ENCODE results near the gene KIAA0513. TPM values are rescaled to one million over a fixed set of nuclear protein-coding genes. Genes with fewer than 3 reads are reported as not detected.
A peak's percentile ranks its signal among the peaks of the same experiment; 100 is the strongest.

Gene KIAA0513
- total and polyA plus RNA-seq, 2 of the 13 experiments (the other 11 are each of a cell fraction or from before 2014, with no cell fraction given), result 1.8 TPM

DNA sequence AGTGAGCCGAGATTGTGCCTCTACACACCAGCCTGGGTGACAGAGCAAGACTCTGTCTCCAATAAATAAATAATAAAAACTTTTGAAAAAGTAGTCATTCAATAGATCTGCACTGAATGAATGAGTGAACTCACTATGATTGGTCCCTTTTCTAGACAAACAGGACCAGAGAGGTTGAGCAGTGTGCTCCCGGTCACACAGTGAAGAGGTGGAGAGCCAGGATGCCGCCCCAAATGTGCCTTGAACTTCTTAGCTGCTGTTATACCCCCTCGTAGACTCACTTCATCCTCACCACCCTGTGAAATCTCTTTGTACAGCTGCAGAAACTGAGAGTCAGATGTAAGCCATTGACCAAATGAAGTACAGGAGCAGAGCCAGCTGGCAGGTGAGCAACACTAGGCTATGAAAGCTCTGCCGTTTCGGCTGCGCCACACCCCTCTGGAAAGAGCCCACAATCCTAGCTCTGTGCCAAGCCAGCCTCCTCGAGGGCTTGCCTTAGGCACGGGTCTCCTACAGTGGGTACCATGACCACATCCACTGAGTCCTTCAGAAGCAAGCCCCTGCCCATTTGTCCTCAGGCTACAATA, 7.8 kb upstream of the KIAA0513 start:
- no peak for FAIRE-seq
- POLR2A ChIA-PET, result interaction anchor here (1.6 kb wide), 1 partner anchor 9 kb away, joined by 11 read pairs; the partner anchor contains the start of gene ZDHHC7

DNA sequence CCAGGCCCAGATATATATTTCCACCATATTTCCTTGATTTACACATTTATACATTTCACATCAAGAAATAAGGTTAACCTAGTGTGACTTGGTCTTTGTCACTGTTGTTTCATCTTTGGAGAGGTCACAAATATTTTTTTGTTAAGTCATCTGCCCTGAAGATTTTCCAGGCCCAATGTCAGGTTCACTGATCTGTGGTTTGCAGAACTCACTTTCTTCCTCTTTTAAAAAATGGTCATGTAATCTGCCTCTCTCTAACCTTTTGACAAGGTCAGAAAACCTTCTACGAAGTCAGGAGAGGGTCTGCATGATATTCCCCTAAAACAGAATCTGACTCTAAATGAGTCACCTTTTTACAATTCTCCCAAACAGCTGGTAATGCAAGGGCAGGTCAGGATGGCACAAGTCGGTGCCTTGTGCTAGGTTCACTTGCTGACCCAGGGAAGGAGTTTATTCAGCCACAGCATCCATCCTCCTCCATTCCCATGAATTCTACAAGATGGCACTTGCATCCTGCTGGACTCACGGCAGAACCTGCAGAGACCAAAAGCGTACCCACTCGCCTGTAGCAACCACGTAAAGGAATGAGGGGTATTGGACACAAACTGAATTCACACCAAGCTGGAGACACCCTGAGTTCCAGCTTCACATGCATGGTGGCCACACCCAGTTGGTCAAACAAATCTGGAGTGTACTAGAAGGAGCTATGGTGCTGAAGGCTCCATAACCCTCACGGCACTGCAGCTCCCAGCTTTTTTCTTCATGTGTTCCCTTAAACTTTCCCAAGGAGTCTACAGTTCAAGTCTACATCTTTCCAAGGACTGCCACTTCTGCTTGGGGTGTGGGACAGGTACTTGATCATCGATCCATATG, 1.6 kb upstream of the KIAA0513 start:
- H3K9me3 ChIP-seq (ENCODE audit: low read length), result no peaks in the 10 kb centered on the region
- H3K4me3 ChIP-seq (replicated peaks in 1 of 3; ENCODE audit: insufficient read depth in 1 of 3, low read depth in 2 of 3, low read length in 3 of 3), result no peak overlapping the region
- no peak for ATAC-seq
- intact Hi-C loops (cut with micrococcal nuclease; ENCODE audit: unreplicated experiment), result loop anchor here (2.0 kb wide), 1 partner anchor 61 kb away; no protein-coding TSS in a partner anchor
- H3K79me2 ChIP-seq (ENCODE audit: insufficient read depth, low read length), result no peaks in the 10 kb centered on the region
- no peak for FAIRE-seq
- H3K4me2 ChIP-seq (ENCODE audit: low read depth, low read length), result peak overlapping the region; percentile 92; the same call in 1 of the 2 replicates
- H3K4me1 ChIP-seq (ENCODE audit: insufficient read depth, low read length), result peaks cover 41% of the 10 kb centered on the region
- no peak overlapping the region for H2AFZ ChIP-seq (ENCODE audit: low read length)
- ChIA-PET POLR2A (interaction anchor here (3.4 kb wide), 1 partner anchor 14 kb away, joined by 28 read pairs; the partner anchor contains the start of gene ZDHHC7), CTCF (ENCODE audit: low intra/inter-chr PET ratio, low total read pairs) (no interaction called here)
- no peaks in the 10 kb centered on the region for H3K36me3 ChIP-seq (replicated peaks in 1 of 2; ENCODE audit: control insufficient read depth in 1 of 2, insufficient read depth in 2 of 2, low read length in 2 of 2)
- no peak overlapping the region for H3K9ac ChIP-seq (ENCODE audit: insufficient read depth, low read depth, low read length)
- peaks cover 3 to 22% of the 10 kb centered on the region in 2 experiments; a peak in 4 of 5 replicates for H3K27me3 ChIP-seq (ENCODE audit: control insufficient read depth in 1 of 2, insufficient read depth in 2 of 2, low read length in 2 of 2)
- no peaks in the 10 kb centered on the region for H4K20me1 ChIP-seq (ENCODE audit: insufficient read depth, low read length)
- TF ChIP-seq ZNF496 (CRISPR knock-in tag; IDR thresholded peaks at IDR 0.05; ENCODE audit: insufficient replicate concordance) (no peak), SCMH1 (CRISPR knock-in tag; IDR thresholded peaks at IDR 0.05; ENCODE audit: borderline replicate concordance) (no peak), ZNF782 (CRISPR knock-in tag; IDR thresholded peaks at IDR 0.05; ENCODE audit: borderline replicate concordance) (no peak), RNF2 (conservative IDR thresholded peaks at IDR 0.05; ENCODE audit: low read depth) (no peak), ZNF232 (CRISPR knock-in tag; IDR thresholded peaks at IDR 0.05; ENCODE audit: borderline replicate concordance) (no peak)
- TF ChIP-seq, protein P1, sequence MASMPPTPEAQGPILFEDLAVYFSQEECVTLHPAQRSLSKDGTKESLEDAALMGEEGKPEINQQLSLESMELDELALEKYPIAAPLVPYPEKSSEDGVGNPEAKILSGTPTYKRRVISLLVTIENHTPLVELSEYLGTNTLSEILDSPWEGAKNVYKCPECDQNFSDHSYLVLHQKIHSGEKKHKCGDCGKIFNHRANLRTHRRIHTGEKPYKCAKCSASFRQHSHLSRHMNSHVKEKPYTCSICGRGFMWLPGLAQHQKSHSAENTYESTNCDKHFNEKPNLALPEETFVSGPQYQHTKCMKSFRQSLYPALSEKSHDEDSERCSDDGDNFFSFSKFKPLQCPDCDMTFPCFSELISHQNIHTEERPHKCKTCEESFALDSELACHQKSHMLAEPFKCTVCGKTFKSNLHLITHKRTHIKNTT (CRISPR knock-in tag; IDR thresholded peaks at IDR 0.05), result no peak
- TF ChIP-seq, protein P2, sequence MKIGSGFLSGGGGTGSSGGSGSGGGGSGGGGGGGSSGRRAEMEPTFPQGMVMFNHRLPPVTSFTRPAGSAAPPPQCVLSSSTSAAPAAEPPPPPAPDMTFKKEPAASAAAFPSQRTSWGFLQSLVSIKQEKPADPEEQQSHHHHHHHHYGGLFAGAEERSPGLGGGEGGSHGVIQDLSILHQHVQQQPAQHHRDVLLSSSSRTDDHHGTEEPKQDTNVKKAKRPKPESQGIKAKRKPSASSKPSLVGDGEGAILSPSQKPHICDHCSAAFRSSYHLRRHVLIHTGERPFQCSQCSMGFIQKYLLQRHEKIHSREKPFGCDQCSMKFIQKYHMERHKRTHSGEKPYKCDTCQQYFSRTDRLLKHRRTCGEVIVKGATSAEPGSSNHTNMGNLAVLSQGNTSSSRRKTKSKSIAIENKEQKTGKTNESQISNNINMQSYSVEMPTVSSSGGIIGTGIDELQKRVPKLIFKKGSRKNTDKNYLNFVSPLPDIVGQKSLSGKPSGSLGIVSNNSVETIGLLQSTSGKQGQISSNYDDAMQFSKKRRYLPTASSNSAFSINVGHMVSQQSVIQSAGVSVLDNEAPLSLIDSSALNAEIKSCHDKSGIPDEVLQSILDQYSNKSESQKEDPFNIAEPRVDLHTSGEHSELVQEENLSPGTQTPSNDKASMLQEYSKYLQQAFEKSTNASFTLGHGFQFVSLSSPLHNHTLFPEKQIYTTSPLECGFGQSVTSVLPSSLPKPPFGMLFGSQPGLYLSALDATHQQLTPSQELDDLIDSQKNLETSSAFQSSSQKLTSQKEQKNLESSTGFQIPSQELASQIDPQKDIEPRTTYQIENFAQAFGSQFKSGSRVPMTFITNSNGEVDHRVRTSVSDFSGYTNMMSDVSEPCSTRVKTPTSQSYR (CRISPR knock-in tag; IDR thresholded peaks at IDR 0.05; ENCODE audit: borderline replicate concordance), result no peak
- in situ Hi-C loops (cut with HindIII; ENCODE audit: extremely low pct_ligation_motif_present, low pct_unique_long_range_greater_than_20kb), result no loop called here
- BruUV-seq (replicated peaks), result no TSS peak
- WGBS (ENCODE audit: low lambda C conversion rate), result 48% methylated on average over 8 of the region's 8 CpGs
- H3K27ac ChIP-seq (ENCODE audit: extremely low read length, insufficient read depth, low read length), result no peak overlapping the region
- DNase-seq (ENCODE audit: low spot score), result no peak

More for the DNA sequence above, 7.8 kb upstream of the KIAA0513 start:
- BruUV-seq (replicated peaks), result no TSS peak
- DNase-seq (ENCODE audit: low spot score) (no peak), ATAC-seq (no peak; the same call in 2 of the 3 replicates)
- H2AFZ ChIP-seq (ENCODE audit: low read length), result no peak overlapping the region
- H3K27ac ChIP-seq (ENCODE audit: extremely low read length, insufficient read depth, low read length), result no peak overlapping the region
- CTCF ChIA-PET (ENCODE audit: low intra/inter-chr PET ratio, low total read pairs), result no interaction called here
- intact Hi-C loops (cut with micrococcal nuclease; ENCODE audit: unreplicated experiment) (no loop called here), in situ Hi-C loops (cut with HindIII; ENCODE audit: extremely low pct_ligation_motif_present, low pct_unique_long_range_greater_than_20kb) (no loop called here)
- H3K4me1 ChIP-seq (ENCODE audit: insufficient read depth, low read length), result peaks cover 25% of the 10 kb centered on the region
- H3K36me3 ChIP-seq (replicated peaks in 1 of 2; ENCODE audit: control insufficient read depth in 1 of 2, insufficient read depth in 2 of 2, low read length in 2 of 2), result no peaks in the 10 kb centered on the region
- no peaks in the 10 kb centered on the region for H4K20me1 ChIP-seq (ENCODE audit: insufficient read depth, low read length)
- H3K4me2 ChIP-seq (ENCODE audit: low read depth, low read length), result no peak overlapping the region
- no peak overlapping the region for H3K9ac ChIP-seq (ENCODE audit: insufficient read depth, low read depth, low read length)
- H3K27me3 ChIP-seq (ENCODE audit: control insufficient read depth in 1 of 2, insufficient read depth in 2 of 2, low read length in 2 of 2), result no peaks in the 10 kb centered on the region; a peak in 2 of 5 replicates
- no peaks in the 10 kb centered on the region for H3K9me3 ChIP-seq (ENCODE audit: low read length)
- TF ChIP-seq ZNF768 (CRISPR knock-in tag; IDR thresholded peaks at IDR 0.05) (peak; percentile 77; the same call in 1 of the 2 replicates), ZNF552 (CRISPR knock-in tag; IDR thresholded peaks at IDR 0.05; ENCODE audit: borderline replicate concordance) (no peak)
- H3K4me3 ChIP-seq (replicated peaks in 1 of 3; ENCODE audit: insufficient read depth in 1 of 3, low read depth in 2 of 3, low read length in 3 of 3), result no peak overlapping the region
- no peaks in the 10 kb centered on the region for H3K79me2 ChIP-seq (ENCODE audit: insufficient read depth, low read length)
- WGBS (ENCODE audit: low lambda C conversion rate), result 63% methylated on average over 9 of the region's 9 CpGs

Measured in HepG2 (cell line).